ENCODE measurements around the gene ABCC3.

ABCC3 gene

GRCh38 chr17:50683434-50684287, 49.0 kb downstream of the ABCC3 start:
- H3K4me3 ChIP-seq (ENCODE audit: low read depth, low read length), result no peak overlapping the region

- H3K4me3 ChIP-seq (ENCODE audit: low read depth, low read length), result no peak overlapping the region
Observed at GRCh38 chr17:50684288-50684611, 49.6 kb downstream of the ABCC3 start.

GRCh38 chr17:50684612-50685333, 50.1 kb downstream of the ABCC3 start:
- no peak overlapping the region for H3K4me3 ChIP-seq (ENCODE audit: low read depth, low read length)

GRCh38 chr17:50685334-50685665, 50.6 kb downstream of the ABCC3 start:
- H3K4me3 ChIP-seq (ENCODE audit: low read depth, low read length), result no peak overlapping the region

- H3K4me3 ChIP-seq (ENCODE audit: low read depth, low read length), result no peak overlapping the region
Observed at GRCh38 chr17:50685691-50686493, 51.2 kb downstream of the ABCC3 start.

GRCh38 chr17:50686494-50687199, 52.0 kb downstream of the ABCC3 start:
- no peak overlapping the region for H3K4me3 ChIP-seq (ENCODE audit: low read depth, low read length)

- H3K4me3 ChIP-seq (ENCODE audit: low read depth, low read length), result no peak overlapping the region
Observed at GRCh38 chr17:50687200-50688066, 52.8 kb downstream of the ABCC3 start.

- no peak overlapping the region for H3K4me3 ChIP-seq (ENCODE audit: low read depth, low read length)
Observed at GRCh38 chr17:50688245-50688644, 53.6 kb downstream of the ABCC3 start.

- no peak overlapping the region for H3K4me3 ChIP-seq (ENCODE audit: low read depth, low read length)
Observed at GRCh38 chr17:50689251-50689650, 54.6 kb downstream of the ABCC3 start.

- H3K4me3 ChIP-seq (ENCODE audit: low read depth, low read length), result no peak overlapping the region
Observed at GRCh38 chr17:50689956-50690886, 55.5 kb downstream of the ABCC3 start.

GRCh38 chr17:50690887-50691549, 56.3 kb downstream of the ABCC3 start:
- H3K4me3 ChIP-seq (ENCODE audit: low read depth, low read length), result no peak overlapping the region

GRCh38 chr17:50691550-50692447, 57.1 kb downstream of the ABCC3 start:
- H3K4me3 ChIP-seq (ENCODE audit: low read depth, low read length), result no peak overlapping the region

- H3K4me3 ChIP-seq (ENCODE audit: low read depth, low read length), result no peak overlapping the region
Observed at GRCh38 chr17:50692448-50693035, 57.9 kb downstream of the ABCC3 start.

- H3K4me3 ChIP-seq (ENCODE audit: low read depth, low read length), result no peak overlapping the region
Observed at GRCh38 chr17:50693036-50693682, 58.5 kb downstream of the ABCC3 start.

- H3K4me3 ChIP-seq (ENCODE audit: low read depth, low read length), result no peak overlapping the region
Observed at GRCh38 chr17:50696365-50696879, 61.7 kb downstream of the ABCC3 start.

- H3K4me3 ChIP-seq (ENCODE audit: low read depth, low read length), result no peak overlapping the region
Observed at GRCh38 chr17:50697062-50697461, 62.4 kb downstream of the ABCC3 start.
